ENCODE measurements around the gene NUPR1. TPM values are rescaled to one million over a fixed set of nuclear protein-coding genes. Genes with fewer than 3 reads are reported as not detected.
A peak's percentile ranks its signal among the peaks of the same experiment; 100 is the strongest.

The NUPR1 gene
- total and polyA plus RNA-seq, 2 donors from 2014 or later: 64.7 to 125 TPM

DNA sequence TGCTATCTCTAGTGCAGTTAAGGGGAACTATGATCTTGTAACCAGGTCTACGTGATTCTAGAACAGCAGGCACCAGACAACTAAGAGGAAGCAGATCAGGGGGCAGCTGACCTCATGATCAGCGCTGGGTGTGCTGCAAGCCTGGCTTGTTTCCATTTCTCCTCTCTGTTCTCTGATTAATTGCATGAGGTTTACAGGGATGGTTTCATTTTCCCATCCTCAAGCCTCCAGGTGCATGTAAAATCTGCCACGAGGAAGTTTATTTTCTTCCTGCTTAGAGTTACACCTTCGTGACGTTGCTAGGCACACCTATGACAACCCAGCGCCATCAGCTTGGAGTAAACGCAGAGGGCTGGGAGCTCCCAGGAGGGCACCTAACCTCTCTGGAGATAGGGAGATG lies 4.3 kb upstream of the NUPR1 start:
- Histone ChIP-seq H3K27ac (ENCODE audit: low read depth in 2 of 2, low read length in 2 of 2) (no peak overlapping the region), H3K27me3 (ENCODE audit: control insufficient read depth, insufficient read depth, low read length) (no peaks in the 10 kb centered on the region), H3K4me1 (ENCODE audit: control insufficient read depth in 2 of 3, insufficient read depth in 2 of 3, low read depth in 1 of 3, low read length in 3 of 3) (peaks cover 0 to 2% (median 0%) of the 10 kb centered on the region in 3 donors), H3K36me3 (ENCODE audit: control insufficient read depth in 2 of 3, insufficient read depth in 3 of 3, low read length in 3 of 3) (no peaks in the 10 kb centered on the region), H3K9ac (ENCODE audit: low read length in 3 of 3) (no peak overlapping the region), H3K4me3 (ENCODE audit: low read length in 3 of 3) (no peak overlapping the region), H3K9me3 (ENCODE audit: control insufficient read depth in 2 of 3, insufficient read depth in 1 of 3, low read length in 3 of 3) (no peaks in the 10 kb centered on the region)
- intact Hi-C loops (cut with DNase I): loop anchor here (10.0 kb wide), 1 partner anchor 48 kb away; the partner anchor contains the start of genes APOBR and CLN3
- DNase-seq (peak in 4 of 5 donors; percentile 24 to 76 (median 46)), FAIRE-seq (no peak)
- TF ChIP-seq, protein P1, sequence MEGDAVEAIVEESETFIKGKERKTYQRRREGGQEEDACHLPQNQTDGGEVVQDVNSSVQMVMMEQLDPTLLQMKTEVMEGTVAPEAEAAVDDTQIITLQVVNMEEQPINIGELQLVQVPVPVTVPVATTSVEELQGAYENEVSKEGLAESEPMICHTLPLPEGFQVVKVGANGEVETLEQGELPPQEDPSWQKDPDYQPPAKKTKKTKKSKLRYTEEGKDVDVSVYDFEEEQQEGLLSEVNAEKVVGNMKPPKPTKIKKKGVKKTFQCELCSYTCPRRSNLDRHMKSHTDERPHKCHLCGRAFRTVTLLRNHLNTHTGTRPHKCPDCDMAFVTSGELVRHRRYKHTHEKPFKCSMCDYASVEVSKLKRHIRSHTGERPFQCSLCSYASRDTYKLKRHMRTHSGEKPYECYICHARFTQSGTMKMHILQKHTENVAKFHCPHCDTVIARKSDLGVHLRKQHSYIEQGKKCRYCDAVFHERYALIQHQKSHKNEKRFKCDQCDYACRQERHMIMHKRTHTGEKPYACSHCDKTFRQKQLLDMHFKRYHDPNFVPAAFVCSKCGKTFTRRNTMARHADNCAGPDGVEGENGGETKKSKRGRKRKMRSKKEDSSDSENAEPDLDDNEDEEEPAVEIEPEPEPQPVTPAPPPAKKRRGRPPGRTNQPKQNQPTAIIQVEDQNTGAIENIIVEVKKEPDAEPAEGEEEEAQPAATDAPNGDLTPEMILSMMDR (IDR thresholded peaks at IDR 0.05; ENCODE audit: borderline replicate concordance, extremely low read depth, insufficient read depth): no peak

DNA sequence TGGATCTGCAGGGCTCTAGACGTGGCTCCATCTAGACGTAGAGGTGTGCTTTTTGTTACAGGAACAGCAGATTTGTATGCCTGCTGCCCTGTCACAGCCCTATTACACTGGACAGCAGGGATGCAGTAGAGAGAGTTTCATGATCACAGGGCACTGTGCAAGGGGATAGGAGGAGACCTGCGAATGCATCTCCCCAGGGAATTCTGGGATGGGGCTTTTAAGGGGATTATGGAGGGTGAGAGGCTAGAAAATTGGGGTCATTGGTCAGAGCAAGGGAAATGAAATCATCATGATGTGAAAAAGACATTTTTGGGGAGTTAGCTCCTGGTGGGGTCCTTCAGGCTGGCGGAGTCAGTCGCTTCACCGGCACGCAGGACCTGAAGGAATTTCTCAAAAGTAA lies 3.9 kb upstream of the NUPR1 start:
- H3K27ac ChIP-seq (ENCODE audit: low read depth in 2 of 2, low read length in 2 of 2): no peak overlapping the region

DNA sequence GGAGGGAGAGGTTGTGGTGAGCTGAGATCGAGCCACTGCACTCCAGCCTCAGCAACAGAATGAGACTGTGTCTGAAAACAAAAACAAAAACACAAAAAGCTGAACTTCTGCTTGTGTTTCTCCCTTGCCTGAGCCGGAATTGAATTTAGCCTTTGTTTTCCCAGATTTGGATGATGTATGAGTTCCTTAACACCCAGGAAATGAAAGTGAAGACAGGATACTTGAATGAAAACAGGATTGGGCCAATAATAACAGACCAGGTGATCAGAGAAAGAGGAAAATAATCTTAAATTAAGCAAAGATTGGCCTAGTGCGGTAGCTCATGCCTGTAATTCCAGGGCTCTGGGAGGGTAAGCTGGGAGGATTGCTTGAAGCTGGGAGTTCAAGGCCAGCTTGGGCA lies 1.6 kb upstream of the NUPR1 start:
- Histone ChIP-seq H3K36me3 (ENCODE audit: control insufficient read depth in 2 of 3, insufficient read depth in 3 of 3, low read length in 3 of 3) (peaks cover 0 to 2% (median 0%) of the 10 kb centered on the region in 3 donors), H3K4me1 (ENCODE audit: control insufficient read depth in 2 of 3, insufficient read depth in 2 of 3, low read depth in 1 of 3, low read length in 3 of 3) (peaks cover 0 to 7% (median 0%) of the 10 kb centered on the region in 3 donors), H3K4me3 (ENCODE audit: low read length in 3 of 3) (no peak overlapping the region), H3K27me3 (ENCODE audit: control insufficient read depth, insufficient read depth, low read length) (no peaks in the 10 kb centered on the region), H3K9ac (ENCODE audit: low read length in 3 of 3) (no peak overlapping the region), H3K9me3 (ENCODE audit: control insufficient read depth in 2 of 3, insufficient read depth in 1 of 3, low read length in 3 of 3) (no peaks in the 10 kb centered on the region), H3K27ac (ENCODE audit: low read depth in 2 of 2, low read length in 2 of 2) (no peak overlapping the region)
- intact Hi-C loops (cut with DNase I): loop anchor here (10.0 kb wide), 1 partner anchor 46 kb away; the partner anchor contains the start of genes APOBR and CLN3
- FAIRE-seq: no peak
- DNase-seq: no peak
- TF ChIP-seq, protein P1 (IDR thresholded peaks at IDR 0.05; ENCODE audit: borderline replicate concordance, extremely low read depth, insufficient read depth): no peak

More for the DNA sequence above, 3.9 kb upstream of the NUPR1 start:
- no peaks in the 10 kb centered on the region for H3K36me3 ChIP-seq (ENCODE audit: control insufficient read depth in 2 of 3, insufficient read depth in 3 of 3, low read length in 3 of 3)
- H3K27me3 ChIP-seq (ENCODE audit: control insufficient read depth, insufficient read depth, low read length): no peaks in the 10 kb centered on the region
- TF ChIP-seq, protein P1 (IDR thresholded peaks at IDR 0.05; ENCODE audit: borderline replicate concordance, extremely low read depth, insufficient read depth): no peak
- FAIRE-seq (no peak), DNase-seq (no peak)
- no peak overlapping the region for H3K9ac ChIP-seq (ENCODE audit: low read length in 3 of 3)
- peaks cover 0 to 5% (median 0%) of the 10 kb centered on the region in 3 donors for H3K4me1 ChIP-seq (ENCODE audit: control insufficient read depth in 2 of 3, insufficient read depth in 2 of 3, low read depth in 1 of 3, low read length in 3 of 3)
- H3K4me3 ChIP-seq (ENCODE audit: low read length in 3 of 3): no peak overlapping the region
- H3K9me3 ChIP-seq (ENCODE audit: control insufficient read depth in 2 of 3, insufficient read depth in 1 of 3, low read length in 3 of 3): no peaks in the 10 kb centered on the region
- intact Hi-C loops (cut with DNase I): loop anchor here (10.0 kb wide), 1 partner anchor 48 kb away; the partner anchor contains the start of genes APOBR and CLN3
